ENCODE data around the gene PUDP. TPM values are rescaled to one million over a fixed set of nuclear protein-coding genes. Genes with fewer than 3 reads are reported as not detected.

Gene PUDP
- total and polyA plus RNA-seq, 8 donors: 3.3 to 20.2 (median 8.7) TPM

DNA sequence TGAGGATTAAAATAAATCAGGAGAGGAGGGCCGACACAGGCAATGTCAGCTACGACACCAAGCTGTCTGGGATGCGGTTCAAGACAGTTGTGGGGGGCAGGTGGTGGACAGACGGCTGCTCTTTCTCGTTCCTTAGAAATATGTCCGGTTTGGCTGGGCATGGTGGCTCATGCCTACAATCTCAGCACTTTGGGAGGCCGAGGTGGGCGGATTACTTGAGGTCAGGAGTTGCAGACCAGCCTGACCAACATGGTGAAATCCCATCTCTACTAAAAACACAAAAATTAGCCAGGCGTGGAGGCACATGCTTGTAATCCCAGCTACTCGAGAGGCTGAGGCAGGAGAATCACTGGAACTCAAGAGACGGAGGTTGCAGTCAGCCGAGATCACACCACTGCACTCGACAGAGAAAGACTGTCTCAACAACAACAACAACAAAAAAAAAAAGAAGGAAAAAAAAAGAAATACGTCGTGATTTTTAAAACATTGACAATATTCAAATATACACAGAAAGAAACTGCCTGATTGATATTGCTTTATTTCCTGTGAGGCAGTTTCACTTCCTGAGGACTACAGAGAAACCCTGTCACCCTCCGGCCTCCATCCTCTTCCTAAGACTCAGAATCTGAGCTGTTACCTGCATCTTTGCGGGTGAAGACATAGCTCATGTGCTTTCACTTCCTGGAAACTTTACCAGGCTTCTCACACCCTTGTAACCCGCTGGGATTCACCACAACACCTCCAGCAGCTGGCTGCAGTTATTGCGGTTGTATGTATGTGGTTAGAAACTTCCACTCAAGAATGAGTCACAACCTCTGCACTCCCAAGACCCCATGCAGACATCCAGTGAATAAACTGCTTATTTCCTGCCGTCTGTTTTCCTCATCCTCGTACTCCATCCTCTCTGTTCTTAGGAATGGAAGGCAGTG, 64.2 kb downstream of the PUDP start:
- Histone ChIP-seq H3K4me1 (no peaks in the 10 kb centered on the region), H3K4me3 (no peak overlapping the region), H3K36me3 (peaks cover 0 to 5% (median 0%) of the 10 kb centered on the region in 3 donors), H3K9me3 (no peaks in the 10 kb centered on the region), H3K27me3 (no peaks in the 10 kb centered on the region), H3K27ac (no peak overlapping the region)
- intact Hi-C loops (cut with DNase I): no loop called here
- ATAC-seq: peak in 3 of 4 donors; percentile 29 to 68 (median 55)
- DNase-seq: no peak
- FAIRE-seq: no peak
- TF ChIP-seq, protein P1, sequence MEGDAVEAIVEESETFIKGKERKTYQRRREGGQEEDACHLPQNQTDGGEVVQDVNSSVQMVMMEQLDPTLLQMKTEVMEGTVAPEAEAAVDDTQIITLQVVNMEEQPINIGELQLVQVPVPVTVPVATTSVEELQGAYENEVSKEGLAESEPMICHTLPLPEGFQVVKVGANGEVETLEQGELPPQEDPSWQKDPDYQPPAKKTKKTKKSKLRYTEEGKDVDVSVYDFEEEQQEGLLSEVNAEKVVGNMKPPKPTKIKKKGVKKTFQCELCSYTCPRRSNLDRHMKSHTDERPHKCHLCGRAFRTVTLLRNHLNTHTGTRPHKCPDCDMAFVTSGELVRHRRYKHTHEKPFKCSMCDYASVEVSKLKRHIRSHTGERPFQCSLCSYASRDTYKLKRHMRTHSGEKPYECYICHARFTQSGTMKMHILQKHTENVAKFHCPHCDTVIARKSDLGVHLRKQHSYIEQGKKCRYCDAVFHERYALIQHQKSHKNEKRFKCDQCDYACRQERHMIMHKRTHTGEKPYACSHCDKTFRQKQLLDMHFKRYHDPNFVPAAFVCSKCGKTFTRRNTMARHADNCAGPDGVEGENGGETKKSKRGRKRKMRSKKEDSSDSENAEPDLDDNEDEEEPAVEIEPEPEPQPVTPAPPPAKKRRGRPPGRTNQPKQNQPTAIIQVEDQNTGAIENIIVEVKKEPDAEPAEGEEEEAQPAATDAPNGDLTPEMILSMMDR (IDR thresholded peaks at IDR 0.05): no peak
- 87 to 89% methylated on average over 21 of the region's 21 CpGs for WGBS, 2 donors

DNA sequence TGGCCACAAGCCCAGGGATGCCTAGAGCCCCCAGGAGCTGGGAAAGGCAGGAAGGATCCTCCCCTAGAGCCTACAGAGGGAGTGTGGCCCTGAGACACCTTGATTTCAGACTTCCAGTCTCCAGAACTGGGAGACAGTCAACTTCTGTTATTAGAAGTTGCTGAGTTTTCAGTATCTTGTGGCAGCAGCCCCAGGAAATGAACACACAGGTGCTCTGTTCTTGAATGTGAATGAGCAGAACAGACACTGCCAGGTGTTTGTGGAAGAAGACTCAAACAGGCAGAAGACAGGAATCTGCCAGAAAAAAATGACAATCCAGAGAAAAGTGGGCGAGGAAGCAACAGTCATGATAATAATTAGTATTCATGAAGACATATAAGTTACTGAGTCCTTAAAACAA, 64.9 kb downstream of the PUDP start:
- Histone ChIP-seq H3K4me1 (no peaks in the 10 kb centered on the region), H3K36me3 (peaks cover 0 to 5% (median 0%) of the 10 kb centered on the region in 3 donors), H3K27ac (no peak overlapping the region), H3K27me3 (no peaks in the 10 kb centered on the region), H3K4me3 (no peak overlapping the region), H3K9me3 (no peaks in the 10 kb centered on the region)
- no peak for DNase-seq
- 97 to 100% methylated on average over 1 of the region's 1 CpG for WGBS, 2 donors
- no peak for FAIRE-seq
- TF ChIP-seq, protein P1 (IDR thresholded peaks at IDR 0.05): no peak
- no peak for ATAC-seq
- intact Hi-C loops (cut with DNase I): no loop called here

DNA sequence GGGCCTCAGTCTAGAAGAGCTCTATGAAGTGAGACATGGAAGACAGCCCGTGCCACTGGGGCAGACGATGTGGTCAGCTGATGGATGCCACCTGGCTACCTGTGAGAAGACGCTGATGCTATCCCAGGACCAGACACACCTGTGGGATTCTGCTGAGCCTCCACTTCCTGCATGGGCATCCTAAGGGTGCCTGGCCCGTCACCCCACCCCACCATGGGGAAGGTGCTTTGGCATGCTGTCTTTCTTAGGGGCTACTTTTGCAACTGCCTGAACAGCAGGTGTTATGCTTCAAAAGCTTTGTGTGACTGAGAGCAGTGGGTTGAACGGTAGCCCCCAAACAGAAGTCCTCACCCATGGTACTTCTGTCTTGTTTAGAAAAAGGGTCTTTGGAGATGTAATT, 65.4 kb downstream of the PUDP start:
- Histone ChIP-seq H3K4me3 (no peak overlapping the region), H3K4me1 (no peaks in the 10 kb centered on the region), H3K27me3 (no peaks in the 10 kb centered on the region), H3K9me3 (no peaks in the 10 kb centered on the region), H3K36me3 (peaks cover 0 to 5% (median 0%) of the 10 kb centered on the region in 3 donors), H3K27ac (no peak overlapping the region)
- TF ChIP-seq, protein P1 (IDR thresholded peaks at IDR 0.05): no peak
- no peak for DNase-seq
- WGBS, 2 donors: 98 to 100% methylated on average over 5 of the region's 5 CpGs
- FAIRE-seq: no peak
- intact Hi-C loops (cut with DNase I): no loop called here
- no peak for ATAC-seq

DNA sequence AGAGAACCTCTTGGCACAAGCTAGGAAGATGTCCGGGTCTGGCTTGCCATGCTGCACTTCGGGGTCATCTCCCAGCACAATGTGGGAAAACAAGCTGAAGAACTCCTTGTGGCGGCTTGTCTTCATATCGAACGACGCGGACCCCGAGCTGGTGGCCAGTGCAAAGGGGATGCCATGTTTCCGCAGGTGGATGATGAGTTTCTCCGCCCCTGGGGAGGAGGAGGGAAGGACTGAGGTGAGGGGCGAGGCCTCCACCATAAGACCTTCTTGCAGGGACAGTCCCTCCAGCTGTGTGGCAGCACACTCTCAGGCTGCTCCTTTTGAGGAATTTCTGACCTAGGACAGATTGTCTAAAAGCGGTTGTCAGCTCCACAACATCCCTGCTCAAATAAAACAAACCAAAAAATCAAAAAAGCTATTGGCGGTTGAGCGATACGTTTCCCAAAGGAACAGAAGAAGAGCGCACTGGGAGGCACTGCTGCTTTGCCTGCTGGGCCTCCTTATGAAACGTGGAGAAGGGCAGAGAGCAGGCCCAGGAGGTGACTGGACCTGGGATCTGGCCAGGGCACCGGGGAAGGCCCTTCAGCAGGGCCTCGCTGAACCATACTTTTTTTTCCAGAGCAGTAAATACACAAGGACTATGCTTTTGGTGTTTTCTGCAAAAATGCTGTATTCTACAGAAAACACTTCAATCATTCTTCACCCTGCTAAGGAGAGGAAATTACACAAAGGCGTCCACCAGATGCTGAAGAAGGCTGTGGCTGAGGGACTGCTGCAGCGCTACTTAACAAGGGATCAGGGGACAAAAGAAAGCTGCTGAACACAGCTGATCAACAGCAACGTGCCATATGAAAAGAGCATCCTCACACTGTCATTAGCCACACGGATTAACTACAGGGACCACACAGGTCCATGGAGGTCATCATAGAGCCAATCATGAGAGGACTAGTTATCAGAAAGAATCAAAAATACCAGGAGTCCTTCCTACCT, 70.4 kb downstream of the PUDP start:
- no peak for FAIRE-seq
- WGBS, 2 donors: 96% methylated on average over 23 of the region's 23 CpGs
- Histone ChIP-seq H3K27me3 (no peaks in the 10 kb centered on the region), H3K4me3 (no peak overlapping the region), H3K9me3 (no peaks in the 10 kb centered on the region), H3K4me1 (peaks cover 9 to 15% (median 10%) of the 10 kb centered on the region in 3 donors), H3K36me3 (no peaks in the 10 kb centered on the region), H3K27ac (no peak overlapping the region)
- TF ChIP-seq, protein P1 (IDR thresholded peaks at IDR 0.05): no peak
- no peak for DNase-seq
- intact Hi-C loops (cut with DNase I): no loop called here
- no peak for ATAC-seq

All from pancreas (tissue), 10 donors.